Activated naive CD4-positive, alpha-beta T cell (primary cell): ENCODE data around the gene NAIF1.

ENCODE experiments used
- DNase-seq, 4 experiments: peaks; one replicate each; lab custom pipeline; 2025; lab: John Stamatoyannopoulos, UW

Gene NAIF1

DNA sequence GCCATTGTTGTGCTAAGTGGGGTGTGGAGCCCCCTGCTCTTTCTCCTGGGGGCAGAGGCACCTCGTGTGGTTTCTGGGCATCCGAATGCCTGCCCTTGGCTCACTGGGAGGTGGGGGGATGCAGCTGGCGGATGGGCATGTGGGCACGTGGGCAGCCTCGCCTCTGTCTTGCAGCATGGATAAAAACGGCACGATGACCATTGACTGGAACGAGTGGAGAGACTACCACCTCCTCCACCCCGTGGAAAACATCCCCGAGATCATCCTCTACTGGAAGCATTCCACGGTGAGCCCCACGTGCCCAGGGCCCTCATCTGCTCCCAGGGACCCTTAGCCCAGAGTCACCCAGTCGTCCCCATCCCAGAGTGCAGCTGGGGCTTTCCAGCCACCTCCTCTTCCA lies 35.1 kb upstream of the NAIF1 start:
- DNase-seq = no peak

DNA sequence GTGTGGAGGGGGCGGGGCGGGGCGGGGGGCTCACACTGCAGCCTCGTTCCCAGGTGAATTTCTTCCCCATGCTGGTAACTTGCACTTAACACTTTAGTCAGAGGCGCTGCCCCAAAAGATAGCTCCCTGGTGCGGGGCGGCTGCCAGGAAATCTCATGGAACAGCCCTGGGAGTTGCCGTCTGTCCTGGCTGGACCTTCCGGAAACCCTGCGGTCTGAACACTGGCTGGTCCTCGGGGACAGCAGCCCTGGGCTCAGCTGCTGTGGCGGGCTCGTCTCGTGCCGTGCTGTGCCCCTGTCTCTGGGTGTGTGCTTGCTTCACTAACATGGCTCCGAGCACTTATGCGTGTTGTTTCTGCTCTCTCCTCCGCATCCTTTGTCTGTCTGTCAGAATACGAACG lies 34.6 kb upstream of the NAIF1 start:
- DNase-seq = no peak

DNA sequence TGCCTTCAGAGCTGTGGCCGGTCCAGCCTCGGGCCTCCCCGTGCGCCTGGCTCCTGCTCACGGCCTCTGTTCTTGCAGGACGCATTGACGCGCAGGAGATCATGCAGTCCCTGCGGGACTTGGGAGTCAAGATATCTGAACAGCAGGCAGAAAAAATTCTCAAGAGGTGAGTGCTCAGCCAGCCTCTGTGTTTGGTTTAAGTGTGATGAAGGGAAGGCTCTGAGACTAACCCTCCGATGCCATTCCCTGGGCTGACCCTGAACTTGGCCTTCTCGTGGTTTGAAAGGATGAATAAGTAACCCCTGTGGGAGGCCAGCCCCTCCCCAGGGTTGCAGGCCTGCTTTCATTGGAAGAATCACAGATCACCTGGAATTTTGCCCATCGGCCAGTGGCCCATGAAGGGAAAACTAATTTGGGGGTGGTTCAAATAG lies 34.1 kb upstream of the NAIF1 start:
- DNase-seq = no peak

DNA sequence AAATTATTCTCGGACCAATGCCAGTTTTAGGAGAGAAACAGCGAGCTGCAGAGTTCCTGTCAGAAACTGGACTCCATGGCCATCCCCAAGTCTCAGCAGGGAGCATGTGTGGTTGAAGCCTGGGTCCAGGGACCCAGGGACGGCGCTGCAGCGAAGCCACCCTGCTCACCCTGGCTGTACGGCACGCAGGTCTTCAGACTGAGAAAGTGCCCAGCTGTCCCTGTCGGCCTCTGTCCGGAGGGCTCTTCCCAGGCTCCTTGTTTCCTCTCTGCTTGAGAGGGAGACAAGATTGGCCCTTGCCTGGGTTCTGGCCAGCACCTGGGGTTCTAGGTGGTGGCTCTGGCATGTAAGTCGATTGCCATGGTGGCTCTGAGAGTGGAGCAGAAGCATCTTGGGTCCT lies 33.5 kb upstream of the NAIF1 start:
- no peak for DNase-seq

DNA sequence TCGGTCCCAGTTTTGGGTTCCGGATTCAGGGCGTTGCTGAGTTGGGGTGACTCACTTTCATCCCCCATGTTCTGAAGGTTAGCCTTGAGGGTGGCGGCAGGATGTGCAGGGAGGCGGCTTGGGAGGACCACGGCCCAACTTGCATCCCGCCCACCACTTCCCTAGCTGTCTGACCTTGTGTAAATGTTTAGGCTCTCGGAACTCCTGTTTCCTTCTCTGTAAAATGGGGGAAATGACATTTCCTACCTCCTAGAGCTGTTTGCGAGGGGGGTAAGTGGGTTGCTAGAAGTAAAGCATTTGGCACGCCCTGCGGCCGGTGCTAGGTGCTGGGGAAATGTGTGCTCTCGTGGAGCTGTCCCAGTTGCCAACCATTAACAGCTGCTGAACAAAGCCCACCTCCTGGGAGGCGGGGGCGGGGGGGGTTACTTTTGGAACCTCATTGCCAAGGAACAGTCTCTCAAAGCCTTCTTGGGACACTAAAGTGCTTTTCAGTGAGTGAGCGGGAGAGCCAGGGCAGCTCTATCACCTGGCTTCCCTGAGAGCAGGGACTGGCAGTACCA lies 32.9 kb upstream of the NAIF1 start:
- DNase-seq = no peak

DNA sequence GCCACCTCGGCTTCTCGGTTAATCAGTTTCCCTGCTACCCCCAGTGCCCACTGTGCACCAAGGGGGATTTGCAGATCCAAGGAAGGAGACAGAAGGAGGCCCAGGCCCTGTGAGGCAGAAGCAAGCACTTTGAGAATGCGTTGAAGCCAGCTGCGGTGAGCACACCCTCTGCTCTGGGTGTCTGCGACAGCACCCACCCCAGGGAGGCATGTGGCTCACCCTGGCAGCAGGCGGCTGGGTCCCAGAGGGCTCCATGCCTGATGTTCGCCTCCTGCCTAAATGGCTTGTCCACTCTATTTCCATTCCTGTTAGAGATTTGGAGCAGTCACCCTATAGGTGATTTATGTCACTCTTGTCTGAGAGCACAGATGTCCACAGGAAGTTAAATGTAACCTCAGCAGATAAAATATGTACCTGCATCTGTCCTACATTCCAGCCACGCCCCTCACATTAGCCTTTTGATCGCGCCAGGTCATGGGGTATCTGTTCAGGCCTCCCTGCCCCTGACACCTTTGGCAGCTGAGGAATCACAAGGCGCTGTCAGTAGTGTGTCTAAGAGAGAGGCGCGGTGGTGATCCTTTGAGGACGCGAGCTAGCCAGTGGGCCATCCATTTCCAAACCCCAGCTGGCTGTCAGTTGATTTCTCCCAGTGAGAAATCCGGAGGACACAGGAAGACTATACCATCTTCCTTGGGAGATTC lies 32.3 kb upstream of the NAIF1 start:
- no peak for DNase-seq

DNA sequence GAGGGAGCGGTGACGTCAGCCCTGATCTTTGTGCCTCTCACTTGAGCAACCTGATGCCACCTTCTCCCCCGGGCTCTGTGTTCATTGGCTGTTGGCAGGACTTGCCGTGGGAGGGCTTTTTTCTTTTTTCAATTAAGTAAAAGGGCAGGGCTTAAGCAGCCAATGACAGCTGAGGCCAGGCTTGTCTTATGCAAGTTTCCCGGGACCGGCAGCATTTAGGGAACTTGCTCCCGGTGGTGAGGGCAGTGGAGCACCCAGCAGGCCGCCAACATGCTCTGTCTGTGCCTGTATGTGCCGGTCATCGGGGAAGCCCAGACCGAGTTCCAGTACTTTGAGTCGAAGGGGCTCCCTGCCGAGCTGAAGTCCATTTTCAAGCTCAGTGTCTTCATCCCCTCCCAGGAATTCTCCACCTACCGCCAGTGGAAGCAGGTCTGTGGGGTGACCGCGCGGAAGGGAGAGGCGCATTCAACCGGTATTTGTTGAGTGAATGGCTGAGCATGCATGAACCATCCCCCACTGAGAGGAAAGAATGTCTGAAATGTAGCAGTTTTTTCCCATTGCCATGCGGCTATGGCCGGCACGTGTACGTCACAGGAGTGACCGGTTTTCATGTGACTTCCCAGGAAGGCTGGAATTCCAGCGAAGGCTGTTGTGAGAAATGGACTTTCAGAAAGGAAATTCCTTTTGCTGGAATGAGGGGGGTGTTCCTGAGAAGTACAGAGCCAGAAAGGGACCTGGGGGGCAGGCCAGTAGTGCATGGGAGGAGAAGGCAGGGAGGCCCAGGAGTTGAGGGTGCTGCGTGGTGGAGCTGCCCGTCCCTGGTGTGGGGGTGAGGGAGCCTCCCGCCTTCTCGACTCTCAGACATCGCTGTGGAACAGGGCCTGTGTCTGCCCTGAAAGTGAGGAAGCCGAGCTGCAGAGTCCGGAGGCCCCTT lies 31.4 kb upstream of the NAIF1 start:
- peak in 2 of 4 experiments; percentile 17 to 64 for DNase-seq

DNA sequence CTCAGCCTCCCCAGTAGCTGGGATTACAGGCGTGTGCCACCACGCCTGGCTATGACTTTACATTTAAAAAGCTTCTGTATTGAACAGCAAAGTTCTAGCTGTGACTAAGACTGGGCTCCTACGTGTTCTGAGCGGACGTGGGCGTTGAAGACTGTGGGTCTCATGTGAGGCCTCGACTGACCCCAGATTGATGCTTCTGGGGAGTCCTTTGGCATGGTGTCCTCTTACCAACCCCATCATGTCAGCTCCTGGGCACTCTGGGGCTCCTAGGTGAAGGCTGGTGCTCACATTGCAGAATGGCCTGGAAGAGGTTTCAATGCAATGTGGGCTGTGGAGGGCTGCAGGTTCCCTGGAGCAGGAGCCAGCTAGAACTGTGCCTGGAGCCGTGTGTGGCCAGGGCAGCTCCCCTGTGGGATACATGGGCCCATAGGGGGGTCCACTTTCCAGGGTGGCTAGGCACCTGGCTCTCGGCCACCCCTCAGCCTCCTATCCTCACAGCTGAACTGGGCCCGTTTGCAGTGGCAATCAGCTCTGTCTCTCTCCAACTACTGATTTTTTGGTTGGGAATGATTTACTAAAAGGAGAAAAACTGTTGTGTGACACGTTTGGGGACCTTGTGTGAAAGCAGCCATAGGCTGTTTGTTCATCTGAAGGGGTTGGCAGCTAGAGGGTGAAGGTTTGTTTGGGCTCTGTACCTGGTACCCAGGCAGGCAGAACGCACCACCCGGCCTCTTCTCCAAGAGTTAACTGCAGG lies 30.6 kb upstream of the NAIF1 start:
- DNase-seq = no peak

DNA sequence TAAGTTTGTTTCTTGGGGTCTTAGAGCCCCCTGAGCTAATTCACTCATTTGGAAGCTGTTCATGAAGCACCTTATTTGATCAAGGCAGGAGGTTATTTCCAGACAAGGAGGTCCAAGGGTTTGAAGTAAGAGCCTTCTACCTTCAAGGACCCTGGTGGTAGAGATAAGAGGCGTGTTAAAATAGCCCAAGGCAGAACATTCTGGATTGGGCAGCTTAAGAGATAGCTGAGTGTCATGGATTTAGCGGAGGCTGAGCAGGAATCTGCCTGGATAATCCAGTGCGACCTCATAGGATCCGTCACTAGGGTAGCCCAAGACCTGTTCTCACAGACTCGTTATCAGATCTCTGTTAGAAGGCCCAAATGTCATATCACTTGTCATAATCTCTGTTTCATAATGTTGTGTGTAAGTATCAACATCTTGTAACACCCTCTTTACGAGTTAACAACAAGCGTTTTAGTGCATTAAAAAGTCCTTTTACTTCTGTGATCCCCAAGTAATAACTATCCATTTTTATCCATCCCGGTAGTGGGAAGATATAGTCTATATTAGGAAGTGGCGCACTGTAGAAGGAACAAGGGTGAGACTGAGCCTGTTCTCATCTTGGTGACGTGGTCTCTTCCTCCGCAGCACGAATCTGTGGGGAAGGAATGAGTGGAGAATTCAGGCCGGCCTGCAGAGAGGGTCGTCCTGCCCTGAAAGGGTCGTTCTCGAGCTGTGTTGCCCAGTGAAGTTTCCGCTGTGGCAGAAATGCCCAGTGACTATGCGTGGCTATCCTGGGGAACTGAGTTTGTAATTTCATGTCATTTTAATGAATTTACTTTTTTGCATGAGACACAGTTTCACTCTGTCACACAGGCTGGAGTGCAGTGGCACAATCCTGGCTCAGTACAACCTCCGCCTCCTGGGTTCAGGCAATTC lies 29.8 kb upstream of the NAIF1 start:
- DNase-seq = no peak

DNA sequence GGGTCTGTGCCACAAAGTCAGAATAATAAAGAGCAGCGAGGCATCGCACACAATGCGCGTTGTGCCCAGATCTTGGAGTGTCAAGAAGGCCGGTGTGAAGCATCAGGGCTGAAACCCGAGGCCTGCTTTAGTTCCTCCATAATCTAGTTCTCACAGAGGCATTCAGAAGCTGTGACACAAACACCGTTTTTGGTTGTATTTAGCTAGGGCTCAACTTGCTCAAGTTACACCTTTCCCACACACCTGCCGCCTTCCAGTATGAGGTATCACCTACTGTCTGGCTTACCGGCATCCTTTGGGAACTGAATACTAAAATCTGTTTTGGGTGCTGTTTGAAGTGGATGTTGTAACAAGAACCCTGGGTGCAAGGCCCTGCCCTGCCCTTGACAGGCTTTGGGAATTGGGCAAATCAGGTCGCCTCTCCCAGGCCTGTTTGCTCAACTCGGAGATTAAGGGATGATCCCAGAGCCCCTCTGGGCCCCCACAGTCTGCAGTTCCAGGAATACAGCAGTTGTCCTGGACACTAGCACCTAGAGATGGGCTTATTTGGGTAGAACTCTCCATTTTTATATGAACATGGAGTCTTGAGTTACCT lies 27.9 kb upstream of the NAIF1 start:
- DNase-seq = no peak

DNA sequence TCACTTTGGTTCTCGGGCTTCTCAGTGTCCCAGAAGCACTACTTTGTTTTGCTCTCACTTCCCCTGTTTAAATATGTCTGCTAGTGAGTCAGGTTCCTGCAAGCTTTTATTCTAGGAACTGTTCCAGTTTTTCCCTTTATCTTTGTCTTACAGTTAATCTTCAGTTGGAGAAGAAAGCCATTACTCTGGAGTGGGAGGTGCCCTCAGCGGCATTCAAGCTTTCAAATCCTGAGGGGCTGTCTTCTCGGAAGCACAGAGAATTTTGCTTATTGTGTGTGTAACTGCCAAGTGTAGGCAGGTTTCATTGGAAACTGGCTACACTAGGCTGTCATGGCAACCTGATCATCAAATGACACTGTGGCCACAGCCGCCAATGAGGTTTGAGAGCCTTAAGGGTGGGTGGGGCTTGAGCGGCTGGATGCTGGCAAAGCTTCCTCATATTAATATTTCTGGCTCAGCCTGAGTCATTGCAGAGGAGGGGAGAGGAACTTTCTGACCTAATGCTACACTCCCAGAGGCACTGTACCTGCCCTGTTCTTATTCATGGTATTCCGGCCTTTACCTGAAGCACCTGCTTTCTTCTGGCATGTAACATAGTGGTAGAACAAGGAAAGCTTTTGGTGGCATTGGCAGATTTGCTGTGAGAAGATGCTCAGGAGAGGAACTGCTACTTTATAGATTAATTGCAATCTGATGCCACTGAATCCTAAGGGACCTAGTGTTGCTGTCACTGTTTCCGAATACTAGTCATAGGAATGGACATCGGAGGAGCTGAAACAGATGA lies 27.2 kb upstream of the NAIF1 start:
- DNase-seq = peak in 2 of 4 experiments; percentile 30 to 34

DNA sequence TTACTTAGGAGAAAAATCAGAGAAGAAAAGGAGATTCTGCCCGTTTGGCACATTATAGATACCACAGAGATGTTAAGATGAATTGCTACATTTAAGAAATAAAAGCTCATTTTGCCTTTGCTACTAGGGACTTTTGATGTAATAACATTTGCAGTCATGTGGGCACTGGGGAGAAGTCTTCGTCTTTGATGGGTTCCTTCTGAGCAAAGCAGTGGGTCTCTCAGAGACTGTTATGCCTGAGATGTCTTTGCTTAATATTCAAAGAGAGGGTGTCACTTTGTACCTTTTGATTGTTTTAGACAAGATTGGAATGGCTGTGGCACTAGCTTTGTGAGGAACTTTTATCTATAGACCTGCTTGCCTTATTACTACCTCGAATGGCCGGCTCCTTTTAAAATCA lies 25.9 kb upstream of the NAIF1 start:
- DNase-seq = no peak

DNA sequence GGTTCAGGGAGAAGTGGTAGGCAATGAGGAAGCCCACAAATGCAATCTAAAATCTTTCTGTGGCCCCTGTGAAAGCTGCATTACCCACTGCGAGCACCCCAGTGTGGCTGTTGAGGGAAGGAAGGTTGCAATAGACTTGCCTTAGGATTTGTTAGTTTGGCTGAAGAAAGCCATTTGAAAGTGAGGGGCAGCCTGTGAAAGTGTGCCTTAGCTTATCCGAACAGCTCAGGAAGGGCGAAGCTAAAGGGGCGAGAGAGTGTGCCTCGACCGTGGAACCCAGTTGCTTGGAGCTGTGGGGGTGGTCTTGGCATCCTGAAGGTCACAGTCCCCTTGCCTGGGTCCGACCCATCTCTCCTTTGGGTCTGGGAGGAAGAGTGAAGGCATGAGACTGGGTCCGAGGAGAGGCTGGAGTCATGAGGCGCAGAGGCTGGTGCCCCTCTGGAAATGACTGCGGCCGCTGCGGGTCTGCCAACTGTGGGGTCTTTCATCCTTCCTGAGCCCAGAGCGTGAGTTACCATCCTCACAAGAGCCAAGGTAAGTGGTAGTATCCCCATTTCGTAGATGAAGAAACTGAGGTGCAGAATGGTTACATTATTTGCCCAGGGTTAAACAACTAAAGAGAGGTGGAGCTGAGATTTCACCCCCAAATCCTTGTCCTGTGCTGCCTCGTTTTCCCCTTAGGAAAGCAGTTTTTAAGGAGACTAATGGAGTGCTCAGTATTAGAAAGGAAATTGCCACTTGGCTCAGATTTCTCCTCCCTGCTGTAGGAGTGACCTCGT lies 25.3 kb upstream of the NAIF1 start:
- DNase-seq = no peak

DNA sequence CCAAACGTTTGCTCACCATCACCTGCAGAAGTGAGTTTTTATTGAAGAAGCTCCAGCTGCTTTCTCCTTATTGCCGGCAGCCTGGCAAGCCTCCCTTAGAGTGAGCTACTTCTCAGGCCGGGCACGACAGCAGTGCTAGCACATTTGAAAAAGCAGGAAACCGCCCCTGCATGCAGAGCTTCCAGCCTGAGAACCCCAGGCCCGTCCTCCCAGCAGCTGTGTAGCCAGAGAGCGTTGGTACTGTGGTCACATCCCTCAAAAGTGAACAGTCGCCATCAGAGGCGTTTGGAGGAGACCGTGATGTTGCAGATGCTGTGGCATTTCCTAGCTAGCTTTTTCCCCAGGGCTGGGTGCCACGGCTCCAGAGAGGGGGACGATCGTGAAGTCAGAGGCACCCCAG lies 24.5 kb upstream of the NAIF1 start:
- no peak for DNase-seq

DNA sequence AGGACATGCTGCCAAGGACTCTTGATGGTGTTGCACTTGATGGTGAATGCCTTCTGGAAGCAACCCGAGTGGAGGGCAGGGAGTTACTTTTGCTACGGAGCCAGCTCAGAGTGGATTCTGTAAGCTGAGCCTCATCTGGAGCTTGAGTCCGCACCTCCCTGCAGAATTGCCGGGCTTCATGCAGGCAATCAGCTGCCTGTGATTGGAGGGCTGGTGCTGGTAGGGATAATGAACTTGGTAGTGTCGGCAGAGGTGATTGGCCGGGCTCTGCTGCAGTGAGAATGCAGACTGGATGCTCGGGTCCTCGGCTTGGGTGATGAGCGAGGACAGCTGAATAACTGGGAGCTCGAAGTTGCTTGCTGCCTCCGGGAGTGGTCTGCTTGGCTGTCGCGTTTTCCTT lies 24.0 kb upstream of the NAIF1 start:
- no peak for DNase-seq

DNA sequence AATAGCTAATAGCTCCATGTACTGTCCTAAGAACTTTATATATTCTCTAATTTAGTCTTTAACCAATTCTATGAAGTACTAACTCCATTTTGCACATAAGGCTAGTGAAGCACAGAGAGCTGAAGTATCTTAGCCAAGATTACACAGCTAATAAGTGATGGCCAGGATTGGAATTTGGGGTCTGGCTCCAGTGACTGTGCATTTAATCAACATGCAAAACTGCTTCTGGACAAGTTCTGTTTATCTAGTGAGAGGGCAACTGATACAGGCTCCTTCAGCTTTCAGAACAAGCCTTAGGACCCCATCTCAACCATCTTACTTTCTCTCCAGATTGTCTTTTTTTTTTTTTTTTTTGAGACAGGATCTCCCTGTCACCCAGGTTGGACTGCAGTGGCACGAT lies 22.2 kb upstream of the NAIF1 start:
- no peak for DNase-seq

DNA sequence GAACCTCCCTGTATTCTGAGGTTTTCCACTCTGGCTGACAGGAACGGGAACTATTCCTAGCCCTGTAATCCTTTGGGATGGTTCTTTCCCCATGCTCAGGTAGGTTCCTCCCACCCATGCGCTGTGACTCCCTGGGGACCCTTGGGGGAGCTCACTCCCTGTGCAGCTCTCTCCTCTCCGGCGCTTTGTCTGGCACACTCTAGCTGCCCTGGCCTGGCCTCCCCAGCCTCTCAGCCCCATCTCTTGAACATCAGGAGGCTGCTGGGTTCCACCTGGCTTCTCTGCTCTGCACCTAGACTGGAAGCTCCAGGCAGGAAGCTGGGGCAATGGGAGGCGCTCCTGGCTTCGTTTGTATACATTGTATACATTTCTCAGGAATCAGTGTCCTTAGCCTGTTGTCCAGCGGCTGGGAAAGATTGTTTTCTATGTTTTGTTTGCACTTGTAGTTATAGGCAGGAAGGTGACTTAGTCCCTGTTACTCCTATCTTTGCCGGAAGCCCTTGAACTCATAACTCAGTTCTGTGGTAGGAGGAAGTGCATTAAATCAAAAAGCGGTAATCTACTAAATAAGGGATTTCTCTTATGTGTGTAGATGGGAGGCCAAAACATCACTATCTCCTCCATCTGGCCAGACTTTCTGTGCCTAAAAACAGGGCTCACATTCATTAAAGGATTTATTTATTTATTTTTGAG lies 21.3 kb upstream of the NAIF1 start:
- no peak for DNase-seq

DNA sequence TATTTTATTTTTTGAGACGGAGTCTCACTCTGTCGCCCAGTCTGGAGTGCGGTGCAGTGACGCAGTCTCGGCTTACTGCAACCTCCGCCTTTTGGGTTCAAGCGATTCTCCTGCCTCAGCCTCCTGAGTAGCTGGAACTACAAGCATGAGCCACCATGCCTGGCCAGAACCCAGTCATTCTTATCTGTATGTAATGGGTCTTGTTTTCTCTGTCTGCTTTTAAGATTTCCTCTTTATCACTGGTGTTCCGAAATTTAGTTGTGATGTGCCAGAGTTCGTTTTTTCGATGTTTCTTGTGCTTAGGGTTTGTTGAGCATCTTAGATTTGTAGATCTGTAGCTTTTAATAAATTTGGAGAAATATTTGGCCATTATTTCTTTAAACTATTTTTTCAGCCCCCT lies 20.1 kb upstream of the NAIF1 start:
- DNase-seq = no peak

DNA sequence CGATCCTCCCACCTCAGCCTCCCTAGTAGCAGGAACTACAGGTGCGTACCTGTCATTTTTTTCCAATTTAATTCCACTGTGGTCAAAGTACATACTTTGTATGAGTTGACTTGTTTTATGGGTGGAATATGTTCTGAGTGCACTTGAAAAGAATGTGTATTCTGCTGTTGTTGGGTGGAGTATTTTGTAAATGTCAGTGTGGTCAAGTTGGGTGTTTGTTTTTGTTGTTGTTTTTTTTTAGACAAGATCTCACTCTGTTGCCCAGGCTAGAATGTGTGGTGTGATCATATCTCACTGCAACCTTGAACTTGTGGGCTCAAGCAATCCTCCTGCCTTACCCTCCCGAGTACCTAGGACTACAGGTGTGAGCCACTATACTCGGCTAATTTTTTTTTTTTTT lies 18.8 kb upstream of the NAIF1 start:
- DNase-seq = no peak
